Fibroblast of lung (primary cell): ENCODE results near the gene TOX3.

Source experiments
- EZH2 ChIP-seq: IDR thresholded peaks from 2 replicates; pipeline ENCODE4 v1.5.1; 2012; ENCODE audit warnings: low read length, control low read depth, mild to moderate bottlenecking; ENCODE audit errors: missing control alignments
- TF ChIP-seq, protein P1 (sequence below), 2 donors: IDR thresholded peaks in 1 of 2; conservative IDR thresholded peaks in 1 of 2; 1 replicate in 1 of 2; 2 replicates in 1 of 2; pipeline ENCODE4 v1.5.1; 2011 to 2012; ENCODE audit warnings: low read length in 2 of 2, control low read depth in 1 of 2, inconsistent platforms in 1 of 2, low read depth in 1 of 2, mild to moderate bottlenecking in 1 of 2

DNA sequence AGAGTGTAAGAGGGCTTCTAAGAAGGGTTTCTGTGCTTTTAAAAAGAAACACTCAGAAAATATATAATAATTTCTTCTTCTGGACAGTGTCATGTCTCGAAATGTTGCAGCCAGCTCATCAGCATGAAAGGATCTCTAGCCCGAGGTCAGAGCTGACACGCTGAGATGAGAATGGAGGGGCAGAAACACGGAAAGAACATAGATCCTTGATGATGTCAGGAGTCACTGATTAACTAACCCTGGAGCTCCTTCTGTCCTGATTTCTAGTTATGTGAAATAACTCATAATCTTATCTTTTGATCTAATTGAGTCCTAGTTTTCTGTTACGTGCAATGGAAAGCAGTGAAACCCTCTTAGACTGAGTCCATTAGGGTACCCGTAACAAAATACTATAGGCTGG lies 10.3 kb upstream of the TOX3 start:
- TF ChIP-seq, protein P1, sequence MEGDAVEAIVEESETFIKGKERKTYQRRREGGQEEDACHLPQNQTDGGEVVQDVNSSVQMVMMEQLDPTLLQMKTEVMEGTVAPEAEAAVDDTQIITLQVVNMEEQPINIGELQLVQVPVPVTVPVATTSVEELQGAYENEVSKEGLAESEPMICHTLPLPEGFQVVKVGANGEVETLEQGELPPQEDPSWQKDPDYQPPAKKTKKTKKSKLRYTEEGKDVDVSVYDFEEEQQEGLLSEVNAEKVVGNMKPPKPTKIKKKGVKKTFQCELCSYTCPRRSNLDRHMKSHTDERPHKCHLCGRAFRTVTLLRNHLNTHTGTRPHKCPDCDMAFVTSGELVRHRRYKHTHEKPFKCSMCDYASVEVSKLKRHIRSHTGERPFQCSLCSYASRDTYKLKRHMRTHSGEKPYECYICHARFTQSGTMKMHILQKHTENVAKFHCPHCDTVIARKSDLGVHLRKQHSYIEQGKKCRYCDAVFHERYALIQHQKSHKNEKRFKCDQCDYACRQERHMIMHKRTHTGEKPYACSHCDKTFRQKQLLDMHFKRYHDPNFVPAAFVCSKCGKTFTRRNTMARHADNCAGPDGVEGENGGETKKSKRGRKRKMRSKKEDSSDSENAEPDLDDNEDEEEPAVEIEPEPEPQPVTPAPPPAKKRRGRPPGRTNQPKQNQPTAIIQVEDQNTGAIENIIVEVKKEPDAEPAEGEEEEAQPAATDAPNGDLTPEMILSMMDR (conservative IDR thresholded peaks at IDR 0.05 in 1 of 2, IDR thresholded peaks at IDR 0.05 in 1 of 2; ENCODE audit: low read depth in 1 of 2, low read length in 2 of 2) = no peak
- no peak for TF ChIP-seq EZH2
